Endodermal cell (in vitro differentiated cells): ENCODE data around the gene CSF3. TPM values are rescaled to one million over a fixed set of nuclear protein-coding genes. Genes with fewer than 3 reads are reported as not detected.

Experiments used
- DNase-seq: peaks from one replicate; pipeline ENCODE4 v3.0.0-alpha.2; 2017
- H3K27ac ChIP-seq: 2 replicates; pipeline ENCODE4 v1.5.1; 2013; ENCODE audit warnings: mild to moderate bottlenecking, low read depth, low read length, moderate library complexity
- H3K27me3 ChIP-seq: 2 replicates; pipeline ENCODE4 v1.6.1; 2013; ENCODE audit warnings: mild to moderate bottlenecking, low read length, moderate library complexity; ENCODE audit not compliant: insufficient read depth, control insufficient read depth, poor library complexity, severe bottlenecking
- H3K36me3 ChIP-seq: 2 replicates; pipeline ENCODE4 v1.7.0; 2013; ENCODE audit warnings: mild to moderate bottlenecking, low read length, moderate library complexity; ENCODE audit not compliant: control insufficient read depth, insufficient read depth
- H3K4me1 ChIP-seq: one replicate; pipeline ENCODE4 v1.7.0; 2013; ENCODE audit warnings: low read length; ENCODE audit not compliant: control insufficient read depth, insufficient read depth
- H3K4me3 ChIP-seq: 2 replicates; pipeline ENCODE4 v1.5.1; 2013; ENCODE audit warnings: mild to moderate bottlenecking, low read length, moderate library complexity
- H3K9ac ChIP-seq: 2 replicates; pipeline ENCODE4 v1.6.1; 2013; ENCODE audit warnings: mild to moderate bottlenecking, low read length, moderate library complexity; ENCODE audit not compliant: poor library complexity, severe bottlenecking; ENCODE audit errors: extremely low read depth
- H3K9me3 ChIP-seq: 2 replicates; pipeline ENCODE4 v1.6.1; 2013; ENCODE audit warnings: mild to moderate bottlenecking, low read length, moderate library complexity; ENCODE audit not compliant: control insufficient read depth
- H3K27ac Mint-ChIP-seq: 2 replicates; pipeline ENCODE4 v1.8.0; 2020; ENCODE audit warnings: mixed read lengths
- H3K27me3 Mint-ChIP-seq: 2 replicates; pipeline ENCODE4 v1.8.0; 2021; ENCODE audit warnings: mild to moderate bottlenecking, mixed read lengths; ENCODE audit not compliant: insufficient read depth
- H3K36me3 Mint-ChIP-seq: 2 replicates; pipeline ENCODE4 v1.8.0; 2020; ENCODE audit warnings: low read depth, mixed read lengths
- H3K4me1 Mint-ChIP-seq: 2 replicates; pipeline ENCODE4 v1.8.0; 2020; ENCODE audit warnings: mixed read lengths
- H3K4me3 Mint-ChIP-seq: 2 replicates; pipeline ENCODE4 v1.8.0; 2020; ENCODE audit warnings: mild to moderate bottlenecking, moderate library complexity, mixed read lengths
- H3K9me3 Mint-ChIP-seq: 2 replicates; pipeline ENCODE4 v1.8.0; 2020; ENCODE audit warnings: mild to moderate bottlenecking, mixed read lengths
- WGBS, 2 experiments: methylation state at CpG; one replicate each; pipeline versions ENCODE4 v1.1.5 to v1.1.7; 2013; ENCODE audit warnings: missing lambda C conversion rate in 2 of 2, mixed read lengths in 1 of 2; ENCODE audit not compliant: insufficient coverage in 1 of 2, insufficient read length in 1 of 2; 5-methylcytosine and 5-hydroxymethylcytosine counted together
- total RNA-seq, 2 donors: library from RNA; stranded (reverse); fragmentation: NEBNext Ultra II Directional in 1 of 2; extraction: Animal tissue kit (Norgen Biotek cat#: 25700) in 1 of 2; gene quantifications; 2 replicates in 1 of 2; 3 replicates in 1 of 2; pipeline ENCODE4 v1.2.1, GENCODE V29; 2021
- TF ChIP-seq, protein P1 (sequence below): fragments of 200-600 bp; sonication (generic); conservative IDR thresholded peaks from 2 replicates; pipeline ENCODE4 v1.5.0; 2021; ENCODE audit warnings: antibody characterized with exemption, mild to moderate bottlenecking

CSF3 gene
- total RNA-seq, 2 donors from 2014 or later = not detected

GRCh38 chr17:40038882-40039513, 23.8 kb downstream of the CSF3 start:
- Histone ChIP-seq H3K27ac (no peak overlapping the region), H3K4me1 (no peaks in the 10 kb centered on the region), H3K27me3 (no peaks in the 10 kb centered on the region), H3K36me3 (peaks cover 30% of the 10 kb centered on the region), H3K9me3 (no peaks in the 10 kb centered on the region), H3K4me3 (no peak overlapping the region), H3K9ac (no peak overlapping the region)
- H3K4me3 Mint-ChIP-seq = no peak overlapping the region
- H3K27ac Mint-ChIP-seq = peak overlapping the region; percentile 19
- no peaks in the 10 kb centered on the region for H3K9me3 Mint-ChIP-seq
- 76 to 78% methylated on average over 11 of the region's 11 CpGs for WGBS, 2 experiments
- H3K36me3 Mint-ChIP-seq = peaks cover 27% of the 10 kb centered on the region
- TF ChIP-seq, protein P1, sequence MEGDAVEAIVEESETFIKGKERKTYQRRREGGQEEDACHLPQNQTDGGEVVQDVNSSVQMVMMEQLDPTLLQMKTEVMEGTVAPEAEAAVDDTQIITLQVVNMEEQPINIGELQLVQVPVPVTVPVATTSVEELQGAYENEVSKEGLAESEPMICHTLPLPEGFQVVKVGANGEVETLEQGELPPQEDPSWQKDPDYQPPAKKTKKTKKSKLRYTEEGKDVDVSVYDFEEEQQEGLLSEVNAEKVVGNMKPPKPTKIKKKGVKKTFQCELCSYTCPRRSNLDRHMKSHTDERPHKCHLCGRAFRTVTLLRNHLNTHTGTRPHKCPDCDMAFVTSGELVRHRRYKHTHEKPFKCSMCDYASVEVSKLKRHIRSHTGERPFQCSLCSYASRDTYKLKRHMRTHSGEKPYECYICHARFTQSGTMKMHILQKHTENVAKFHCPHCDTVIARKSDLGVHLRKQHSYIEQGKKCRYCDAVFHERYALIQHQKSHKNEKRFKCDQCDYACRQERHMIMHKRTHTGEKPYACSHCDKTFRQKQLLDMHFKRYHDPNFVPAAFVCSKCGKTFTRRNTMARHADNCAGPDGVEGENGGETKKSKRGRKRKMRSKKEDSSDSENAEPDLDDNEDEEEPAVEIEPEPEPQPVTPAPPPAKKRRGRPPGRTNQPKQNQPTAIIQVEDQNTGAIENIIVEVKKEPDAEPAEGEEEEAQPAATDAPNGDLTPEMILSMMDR = peak; percentile 82
- no peaks in the 10 kb centered on the region for H3K27me3 Mint-ChIP-seq
- H3K4me1 Mint-ChIP-seq = peaks cover 7% of the 10 kb centered on the region
- DNase-seq = peak; percentile 81

DNA sequence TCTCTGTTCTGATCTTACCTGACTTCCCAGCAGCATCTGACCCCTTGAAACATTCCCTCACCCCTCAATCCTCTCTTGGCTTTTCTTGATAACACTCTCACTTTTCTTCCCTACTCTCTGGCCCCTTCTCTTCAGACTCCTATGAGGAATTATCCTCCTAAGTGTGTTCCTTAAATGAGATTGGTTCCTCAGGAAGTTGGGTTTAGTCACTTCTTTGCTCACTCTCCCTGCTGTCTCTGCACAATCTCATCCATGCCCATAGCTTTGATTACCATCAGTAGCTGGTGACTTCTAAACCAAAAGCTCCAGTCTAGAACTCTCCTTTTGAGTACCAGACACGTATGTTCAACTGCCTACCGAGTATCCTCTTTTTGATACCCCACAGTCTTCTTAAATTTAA, 26.0 kb downstream of the CSF3 start:
- Histone ChIP-seq H3K9me3 (no peaks in the 10 kb centered on the region), H3K36me3 (peaks cover 12% of the 10 kb centered on the region), H3K27me3 (no peaks in the 10 kb centered on the region), H3K4me1 (no peaks in the 10 kb centered on the region), H3K27ac (no peak overlapping the region), H3K4me3 (no peak overlapping the region), H3K9ac (no peak overlapping the region)
- H3K36me3 Mint-ChIP-seq = peaks cover 21% of the 10 kb centered on the region
- H3K27ac Mint-ChIP-seq = no peak overlapping the region
- H3K27me3 Mint-ChIP-seq = no peaks in the 10 kb centered on the region
- H3K4me1 Mint-ChIP-seq = peaks cover 5% of the 10 kb centered on the region
- no peak for DNase-seq
- no peak overlapping the region for H3K4me3 Mint-ChIP-seq
- no peaks in the 10 kb centered on the region for H3K9me3 Mint-ChIP-seq
- TF ChIP-seq, protein P1 = no peak
- WGBS, 2 experiments = 91 to 98% methylated on average over 2 of the region's 2 CpGs

GRCh38 chr17:40056379-40057015, 41.3 kb downstream of the CSF3 start:
- Histone ChIP-seq H3K9me3 (no peaks in the 10 kb centered on the region), H3K4me3 (no peak overlapping the region), H3K36me3 (peaks cover 10% of the 10 kb centered on the region), H3K27me3 (peaks cover 8% of the 10 kb centered on the region), H3K27ac (no peak overlapping the region), H3K4me1 (no peaks in the 10 kb centered on the region), H3K9ac (no peak overlapping the region)
- TF ChIP-seq, protein P1 = no peak
- Mint-ChIP-seq H3K36me3 (peaks cover 17% of the 10 kb centered on the region), H3K4me1 (peaks cover 11% of the 10 kb centered on the region), H3K4me3 (no peak overlapping the region), H3K9me3 (no peaks in the 10 kb centered on the region), H3K27me3 (peaks cover 23% of the 10 kb centered on the region), H3K27ac (no peak overlapping the region)
- WGBS, 2 experiments = 87 to 94% methylated on average over 6 of the region's 6 CpGs
- no peak for DNase-seq
